LNCaP clone FGC (cell line): ENCODE measurements around the gene CCDC110.

ENCODE experiments used
- DNase-seq: peaks from one replicate; pipeline ENCODE4 v3.0.0-alpha.2; 2011; ENCODE audit warnings: low read depth
- H3K4me3 ChIP-seq: 2 replicates; pipeline ENCODE4 v1.5.1; 2011; ENCODE audit warnings: mild to moderate bottlenecking, low read depth, low read length, control low read depth
- CTCF ChIP-seq: IDR thresholded peaks from 2 replicates; pipeline ENCODE4 v1.5.1; 2012; ENCODE audit warnings: mild to moderate bottlenecking; ENCODE audit not compliant: control insufficient read depth, insufficient read depth; ENCODE audit errors: extremely low read depth

CCDC110 gene

GRCh38 chr4:185395956-185396723, 75.4 kb downstream of the CCDC110 start:
- TF ChIP-seq CTCF, result no peak
- peak; percentile 93 for DNase-seq
- peak overlapping the region; percentile 59 for H3K4me3 ChIP-seq

- H3K4me3 ChIP-seq, result peak within 1 kb of the TSS; percentile 59
- no peak for DNase-seq
- no peak for TF ChIP-seq CTCF
Measured at GRCh38 chr4:185395238-185395955, 76.1 kb downstream of the CCDC110 start, which contains the start of gene LRP2BP. Gene LRP2BP (minus strand): TSS chr4:185395924. CDS start chr4:185378186, 17,738 bp downstream.
